K562 (cell line): ENCODE results near the gene YBX2. TPM values are rescaled to one million over a fixed set of nuclear protein-coding genes. Genes with fewer than 3 reads are reported as not detected.

ENCODE experiments used
- CHD2 ChIP-seq: IDR thresholded peaks from 2 replicates; pipeline ENCODE4 v1.6.1; 2011; ENCODE audit warnings: low read depth, low read length
- NKRF ChIP-seq: fragments of 450-650 bp; IDR thresholded peaks from 2 replicates; pipeline ENCODE4 v1.6.1; 2016; ENCODE audit warnings: borderline replicate concordance
- OTX1 ChIP-seq: fragments of 450-650 bp; formaldehyde crosslinking; IDR thresholded peaks from 2 replicates; pipeline ENCODE4 v1.4.0; 2022; ENCODE audit warnings: mild to moderate bottlenecking
- PHB2 ChIP-seq: fragments of 450-650 bp; IDR thresholded peaks from 2 replicates; pipeline ENCODE4 v1.6.1; 2017; ENCODE audit warnings: low read depth
- PHF21A ChIP-seq: fragments of 450-650 bp; IDR thresholded peaks from 2 replicates; pipeline ENCODE4 v1.6.1; 2017; ENCODE audit warnings: low read depth, borderline replicate concordance
- PTRF ChIP-seq: fragments of 450-650 bp; IDR thresholded peaks from 2 replicates; pipeline ENCODE4 v1.6.1; 2016; ENCODE audit warnings: mild to moderate bottlenecking, missing genetic modification characterization, missing compliant biosample characterization
- RCOR1 ChIP-seq, 2 experiments: IDR thresholded peaks; 2 replicates each; pipeline ENCODE4 v1.6.1; 2012; ENCODE audit warnings: low read depth in 2 of 2, low read length in 2 of 2, borderline replicate concordance in 1 of 2, improper control_type of control experiment in 1 of 2
- SMAD2 ChIP-seq: fragments of 150-350 bp; IDR thresholded peaks from 2 replicates; pipeline ENCODE4 v1.6.1; 2014; ENCODE audit warnings: low read depth, mild to moderate bottlenecking, low read length
- SOX6 ChIP-seq: fragments of 450-650 bp; IDR thresholded peaks from 2 replicates; pipeline ENCODE4 v1.6.1; 2014; ENCODE audit warnings: mild to moderate bottlenecking
- STAT5A ChIP-seq: IDR thresholded peaks from 2 replicates; pipeline ENCODE4 v1.6.1; 2012; ENCODE audit warnings: low read length, inconsistent platforms, borderline replicate concordance
- TCF7L2 ChIP-seq: fragments of 150-350 bp; IDR thresholded peaks from 2 replicates; pipeline ENCODE4 v1.6.1; 2016; ENCODE audit warnings: low read depth, mild to moderate bottlenecking, low read length, moderate library complexity
- TOE1 ChIP-seq, 2 experiments: fragments of 450-650 bp in 1 of 2; sonication (generic) in 1 of 2; formaldehyde crosslinking in 1 of 2; IDR thresholded peaks; 2 replicates each; pipeline versions ENCODE4 v1.7.1 to v1.8.0; 2016 to 2022; ENCODE audit warnings: borderline replicate concordance in 2 of 2, mild to moderate bottlenecking in 2 of 2, antibody characterized with exemption in 1 of 2, inconsistent platforms in 1 of 2, low read depth in 1 of 2, missing genetic modification reagents in 1 of 2, moderate library complexity in 1 of 2
- YY1 ChIP-seq, 3 experiments: IDR thresholded peaks; 2 replicates each; pipeline ENCODE4 v1.6.1; 2011; ENCODE audit warnings: low read length in 2 of 3, mild to moderate bottlenecking in 2 of 3, moderate library complexity in 2 of 3, borderline replicate concordance in 1 of 3, control low read depth in 1 of 3, low read depth in 1 of 3; ENCODE audit not compliant: insufficient read depth in 3 of 3, insufficient replicate concordance in 2 of 3, control insufficient read depth in 1 of 3, insufficient read length in 1 of 3; ENCODE audit errors: extremely low read depth in 1 of 3
- ZFPM2 ChIP-seq: fragments of 250-450 bp; sonication (Bioruptor Pico); IDR thresholded peaks from 2 replicates; pipeline ENCODE4 v1.5.1; 2022; ENCODE audit warnings: mild to moderate bottlenecking
- ZNF217 ChIP-seq: sonication (generic); formaldehyde crosslinking; IDR thresholded peaks from 2 replicates; pipeline ENCODE4 v1.8.0; 2022; ENCODE audit warnings: mild to moderate bottlenecking, missing genetic modification reagents
- ZNF316 ChIP-seq: fragments of 450-650 bp; IDR thresholded peaks from 2 replicates; pipeline ENCODE4 v1.6.1; 2016
- polyA plus RNA-seq, 8 experiments: library from polyadenylated mRNA; depleted of rRNA in 4 of 8; stranded (reverse) in 5 of 8; unstranded in 3 of 8; fragments of >200 nt; fragmentation: Nextera tagmentation in 2 of 8; fragmentation: Illumina TruSeq in 1 of 8; extraction: Ambion mirVana in 2 of 8; extraction: Trizol in 1 of 8; gene quantifications; 2 replicates each; pipeline versions ENCODE4 v1.2.1 to v1.2.3, GENCODE V29; 2011 to 2014; ENCODE audit warnings: inconsistent platforms in 1 of 8, missing spikeins in 1 of 8
- total RNA-seq, 7 experiments: library from RNA; depleted of rRNA in 6 of 7; stranded (reverse); fragments of >200 nt in 6 of 7; fragmentation: Illumina TruSeq in 2 of 7; extraction: Trizol in 2 of 7; gene quantifications; 2 replicates each; pipeline versions ENCODE4 v1.2.1 to v1.2.3, GENCODE V29; 2011 to 2021; ENCODE audit warnings: low replicate concordance in 1 of 7
- TF ChIP-seq, protein P1 (sequence below): fragments of 150-350 bp; conservative IDR thresholded peaks from 2 replicates; pipeline ENCODE4 v1.6.1; 2014; ENCODE audit warnings: low read length
- TF ChIP-seq, protein P2 (sequence below): fragments of 250-450 bp; sonication (Bioruptor Pico); IDR thresholded peaks from 2 replicates; pipeline ENCODE4 v1.4.0; 2020
- TF ChIP-seq, protein P3 (sequence below), 3 experiments: IDR thresholded peaks in 2 of 3; conservative IDR thresholded peaks in 1 of 3; 2 replicates each; pipeline ENCODE4 v1.5.1; 2011 to 2012; ENCODE audit warnings: low read length in 3 of 3, mild to moderate bottlenecking in 3 of 3, control low read depth in 2 of 3, improper control_type of control experiment in 1 of 3, inconsistent platforms in 1 of 3, low read depth in 1 of 3, mixed read lengths in 1 of 3, moderate library complexity in 1 of 3; ENCODE audit not compliant: insufficient read depth in 2 of 3

Gene YBX2
- total and polyA plus RNA-seq, 9 of the 15 experiments (the other 6 are each of a cell fraction or from before 2014, with no cell fraction given) = 0.03 to 0.59 (median 0.27) TPM; not detected in 6

- no peak for TF ChIP-seq ZNF217 (CRISPR knock-in tag)
- TF ChIP-seq RCOR1 (IDR thresholded peaks at IDR 0.05; ENCODE audit: borderline replicate concordance in 1 of 2, low read depth in 2 of 2, low read length in 2 of 2) = no peak
- TF ChIP-seq CHD2 = peak; percentile 86
- no peak for TF ChIP-seq SMAD2
- peak; percentile 67; the same call in 1 of the 2 replicates for TF ChIP-seq PHF21A
- TF ChIP-seq, protein P1, sequence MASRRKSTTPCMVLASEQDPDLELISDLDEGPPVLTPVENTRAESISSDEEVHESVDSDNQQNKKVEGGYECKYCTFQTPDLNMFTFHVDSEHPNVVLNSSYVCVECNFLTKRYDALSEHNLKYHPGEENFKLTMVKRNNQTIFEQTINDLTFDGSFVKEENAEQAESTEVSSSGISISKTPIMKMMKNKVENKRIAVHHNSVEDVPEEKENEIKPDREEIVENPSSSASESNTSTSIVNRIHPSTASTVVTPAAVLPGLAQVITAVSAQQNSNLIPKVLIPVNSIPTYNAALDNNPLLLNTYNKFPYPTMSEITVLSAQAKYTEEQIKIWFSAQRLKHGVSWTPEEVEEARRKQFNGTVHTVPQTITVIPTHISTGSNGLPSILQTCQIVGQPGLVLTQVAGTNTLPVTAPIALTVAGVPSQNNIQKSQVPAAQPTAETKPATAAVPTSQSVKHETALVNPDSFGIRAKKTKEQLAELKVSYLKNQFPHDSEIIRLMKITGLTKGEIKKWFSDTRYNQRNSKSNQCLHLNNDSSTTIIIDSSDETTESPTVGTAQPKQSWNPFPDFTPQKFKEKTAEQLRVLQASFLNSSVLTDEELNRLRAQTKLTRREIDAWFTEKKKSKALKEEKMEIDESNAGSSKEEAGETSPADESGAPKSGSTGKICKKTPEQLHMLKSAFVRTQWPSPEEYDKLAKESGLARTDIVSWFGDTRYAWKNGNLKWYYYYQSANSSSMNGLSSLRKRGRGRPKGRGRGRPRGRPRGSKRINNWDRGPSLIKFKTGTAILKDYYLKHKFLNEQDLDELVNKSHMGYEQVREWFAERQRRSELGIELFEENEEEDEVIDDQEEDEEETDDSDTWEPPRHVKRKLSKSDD = no peak
- TF ChIP-seq ZNF316 = peak; percentile 55
- TF ChIP-seq TCF7L2 = no peak
- peak; percentile 57; the same call in 1 of the 2 replicates for TF ChIP-seq SOX6
- no peak for TF ChIP-seq PTRF
- TF ChIP-seq, protein P2, sequence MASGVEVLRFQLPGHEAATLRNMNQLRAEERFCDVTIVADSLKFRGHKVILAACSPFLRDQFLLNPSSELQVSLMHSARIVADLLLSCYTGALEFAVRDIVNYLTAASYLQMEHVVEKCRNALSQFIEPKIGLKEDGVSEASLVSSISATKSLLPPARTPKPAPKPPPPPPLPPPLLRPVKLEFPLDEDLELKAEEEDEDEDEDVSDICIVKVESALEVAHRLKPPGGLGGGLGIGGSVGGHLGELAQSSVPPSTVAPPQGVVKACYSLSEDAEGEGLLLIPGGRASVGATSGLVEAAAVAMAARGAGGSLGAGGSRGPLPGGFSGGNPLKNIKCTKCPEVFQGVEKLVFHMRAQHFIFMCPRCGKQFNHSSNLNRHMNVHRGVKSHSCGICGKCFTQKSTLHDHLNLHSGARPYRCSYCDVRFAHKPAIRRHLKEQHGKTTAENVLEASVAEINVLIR (CRISPR knock-in tag) = peak; percentile 49; the same call in 1 of the 2 replicates
- TF ChIP-seq, protein P3, sequence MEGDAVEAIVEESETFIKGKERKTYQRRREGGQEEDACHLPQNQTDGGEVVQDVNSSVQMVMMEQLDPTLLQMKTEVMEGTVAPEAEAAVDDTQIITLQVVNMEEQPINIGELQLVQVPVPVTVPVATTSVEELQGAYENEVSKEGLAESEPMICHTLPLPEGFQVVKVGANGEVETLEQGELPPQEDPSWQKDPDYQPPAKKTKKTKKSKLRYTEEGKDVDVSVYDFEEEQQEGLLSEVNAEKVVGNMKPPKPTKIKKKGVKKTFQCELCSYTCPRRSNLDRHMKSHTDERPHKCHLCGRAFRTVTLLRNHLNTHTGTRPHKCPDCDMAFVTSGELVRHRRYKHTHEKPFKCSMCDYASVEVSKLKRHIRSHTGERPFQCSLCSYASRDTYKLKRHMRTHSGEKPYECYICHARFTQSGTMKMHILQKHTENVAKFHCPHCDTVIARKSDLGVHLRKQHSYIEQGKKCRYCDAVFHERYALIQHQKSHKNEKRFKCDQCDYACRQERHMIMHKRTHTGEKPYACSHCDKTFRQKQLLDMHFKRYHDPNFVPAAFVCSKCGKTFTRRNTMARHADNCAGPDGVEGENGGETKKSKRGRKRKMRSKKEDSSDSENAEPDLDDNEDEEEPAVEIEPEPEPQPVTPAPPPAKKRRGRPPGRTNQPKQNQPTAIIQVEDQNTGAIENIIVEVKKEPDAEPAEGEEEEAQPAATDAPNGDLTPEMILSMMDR (IDR thresholded peaks at IDR 0.05 in 2 of 3, conservative IDR thresholded peaks at IDR 0.05 in 1 of 3; ENCODE audit: insufficient read depth in 2 of 3, low read depth in 1 of 3, low read length in 3 of 3) = peak in 2 of 3 experiments; percentile 8 to 12; a peak in 1 of 6 replicates
- peak in 1 of 3 experiments; percentile 33 for TF ChIP-seq YY1 (IDR thresholded peaks at IDR 0.05; ENCODE audit: borderline replicate concordance in 1 of 3, control insufficient read depth in 1 of 3, extremely low read depth in 1 of 3, insufficient read depth in 3 of 3, insufficient read length in 1 of 3, insufficient replicate concordance in 2 of 3, low read depth in 1 of 3, low read length in 2 of 3)
- no peak for TF ChIP-seq PHB2
- peak; percentile 13; the same call in 1 of the 2 replicates for TF ChIP-seq STAT5A
- peak; percentile 96 for TF ChIP-seq NKRF
- peak; percentile 66; the same call in 1 of the 2 replicates for TF ChIP-seq OTX1 (CRISPR knock-in tag)
- peak; percentile 97 for TF ChIP-seq TOE1 (IDR thresholded peaks at IDR 0.05; ENCODE audit: borderline replicate concordance)
- no peak for TF ChIP-seq TOE1 (CRISPR knock-in tag; IDR thresholded peaks at IDR 0.05; ENCODE audit: borderline replicate concordance, low read depth)
- no peak for TF ChIP-seq ZFPM2 (CRISPR knock-in tag)
Observed at GRCh38 chr17:7242717-7243452, 51.6 kb downstream of the YBX2 start (continued).
